Left ventricle myocardium inferior (tissue), 1 donor: ENCODE measurements around the gene PDE6D. TPM values are rescaled to one million over a fixed set of nuclear protein-coding genes. Genes with fewer than 3 reads are reported as not detected.

Experiments used
- DNase-seq: peaks from one replicate; pipeline ENCODE4 v3.0.0-alpha.2; 2020
- H3K27ac ChIP-seq: fragments of 200-600 bp; replicated peaks from 2 replicates; pipeline ENCODE4 v1.8.0; 2021
- H3K27me3 ChIP-seq: fragments of 200-600 bp; 2 replicates; pipeline ENCODE4 v1.8.0; 2021; ENCODE audit warnings: low read depth
- H3K36me3 ChIP-seq: fragments of 200-600 bp; 2 replicates; pipeline ENCODE4 v1.8.0; 2021
- H3K4me1 ChIP-seq: fragments of 200-600 bp; 2 replicates; pipeline ENCODE4 v1.8.0; 2021
- H3K4me3 ChIP-seq: fragments of 200-600 bp; 2 replicates; pipeline ENCODE4 v1.8.0; 2021; ENCODE audit warnings: mild to moderate bottlenecking, moderate library complexity
- H3K9me3 ChIP-seq: fragments of 200-600 bp; replicated peaks from 2 replicates; pipeline ENCODE4 v1.8.0; 2021
- intact Hi-C: fragments of 100-400 bp; cut with micrococcal nuclease; formaldehyde crosslinking; loops from one replicate; pipeline ENCODE4 v1.11.0; 2022
- total RNA-seq: library from RNA; stranded (reverse); fragmentation: NEBNext Ultra II Directional; extraction: Animal tissue kit (Norgen Biotek cat#: 25700); gene quantifications from one replicate; pipeline ENCODE4 v1.2.1, GENCODE V29; 2021
- TF ChIP-seq, protein P1 (sequence below): fragments of 200-600 bp; IDR thresholded peaks from 2 replicates; pipeline ENCODE4 v1.8.0; 2021; ENCODE audit warnings: antibody characterized with exemption, mild to moderate bottlenecking, borderline replicate concordance
- donor health status: DM: no; HTN: yes; CAD: no; lungs with severe emphysema.

The PDE6D gene
- total RNA-seq, 1 donor from 2014 or later: 15.5 TPM

DNA sequence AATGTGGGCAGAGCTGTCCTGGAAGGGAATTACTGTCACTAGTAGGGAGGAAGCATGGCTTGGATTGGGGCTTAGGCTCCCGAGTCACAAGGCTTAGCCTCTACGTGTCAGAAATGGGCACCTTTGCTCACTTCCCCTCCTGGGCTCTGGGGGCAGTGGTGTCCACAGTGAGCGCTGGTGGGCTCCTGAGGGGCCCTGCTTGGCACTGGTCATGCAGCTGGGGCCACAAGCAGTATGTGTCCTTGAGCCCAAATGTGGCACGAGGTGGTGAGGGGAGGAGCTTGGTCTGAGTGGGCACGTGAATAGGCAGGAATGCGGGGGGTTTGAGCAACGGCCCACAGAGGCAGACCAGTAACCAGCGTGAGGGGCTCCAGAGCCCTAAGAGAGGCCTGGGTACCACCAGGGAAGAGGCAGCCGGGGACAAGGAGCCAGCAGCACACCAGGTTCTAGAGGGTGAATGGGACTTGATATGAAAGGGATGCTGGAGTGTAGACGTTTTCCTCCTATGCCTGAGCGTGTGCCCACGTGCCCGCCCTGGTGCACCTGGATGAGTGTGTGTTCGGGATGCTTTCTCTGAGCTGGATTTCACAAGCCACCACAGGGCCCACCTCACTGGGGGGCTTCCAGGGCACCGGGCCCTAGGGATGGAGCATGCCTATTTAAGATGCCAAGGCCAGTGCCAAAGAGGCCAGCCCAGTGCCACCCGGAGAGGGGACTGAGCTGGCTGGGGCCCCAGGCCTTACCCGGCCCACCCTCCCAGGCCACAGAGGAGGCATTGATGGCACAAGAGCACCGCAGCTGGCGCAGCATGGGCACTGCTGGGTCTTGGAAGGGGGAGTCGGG, 95.5 kb downstream of the PDE6D start:
- TF ChIP-seq, protein P1, sequence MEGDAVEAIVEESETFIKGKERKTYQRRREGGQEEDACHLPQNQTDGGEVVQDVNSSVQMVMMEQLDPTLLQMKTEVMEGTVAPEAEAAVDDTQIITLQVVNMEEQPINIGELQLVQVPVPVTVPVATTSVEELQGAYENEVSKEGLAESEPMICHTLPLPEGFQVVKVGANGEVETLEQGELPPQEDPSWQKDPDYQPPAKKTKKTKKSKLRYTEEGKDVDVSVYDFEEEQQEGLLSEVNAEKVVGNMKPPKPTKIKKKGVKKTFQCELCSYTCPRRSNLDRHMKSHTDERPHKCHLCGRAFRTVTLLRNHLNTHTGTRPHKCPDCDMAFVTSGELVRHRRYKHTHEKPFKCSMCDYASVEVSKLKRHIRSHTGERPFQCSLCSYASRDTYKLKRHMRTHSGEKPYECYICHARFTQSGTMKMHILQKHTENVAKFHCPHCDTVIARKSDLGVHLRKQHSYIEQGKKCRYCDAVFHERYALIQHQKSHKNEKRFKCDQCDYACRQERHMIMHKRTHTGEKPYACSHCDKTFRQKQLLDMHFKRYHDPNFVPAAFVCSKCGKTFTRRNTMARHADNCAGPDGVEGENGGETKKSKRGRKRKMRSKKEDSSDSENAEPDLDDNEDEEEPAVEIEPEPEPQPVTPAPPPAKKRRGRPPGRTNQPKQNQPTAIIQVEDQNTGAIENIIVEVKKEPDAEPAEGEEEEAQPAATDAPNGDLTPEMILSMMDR: no peak
- intact Hi-C loops: no loop called here
- H3K36me3 ChIP-seq: no peaks in the 10 kb centered on the region
- H3K27me3 ChIP-seq: no peaks in the 10 kb centered on the region
- DNase-seq: no peak
- no peak overlapping the region for H3K4me3 ChIP-seq
- peak overlapping the region; percentile 54 for H3K27ac ChIP-seq
- no peaks in the 10 kb centered on the region for H3K9me3 ChIP-seq
- peaks cover 46% of the 10 kb centered on the region for H3K4me1 ChIP-seq

DNA sequence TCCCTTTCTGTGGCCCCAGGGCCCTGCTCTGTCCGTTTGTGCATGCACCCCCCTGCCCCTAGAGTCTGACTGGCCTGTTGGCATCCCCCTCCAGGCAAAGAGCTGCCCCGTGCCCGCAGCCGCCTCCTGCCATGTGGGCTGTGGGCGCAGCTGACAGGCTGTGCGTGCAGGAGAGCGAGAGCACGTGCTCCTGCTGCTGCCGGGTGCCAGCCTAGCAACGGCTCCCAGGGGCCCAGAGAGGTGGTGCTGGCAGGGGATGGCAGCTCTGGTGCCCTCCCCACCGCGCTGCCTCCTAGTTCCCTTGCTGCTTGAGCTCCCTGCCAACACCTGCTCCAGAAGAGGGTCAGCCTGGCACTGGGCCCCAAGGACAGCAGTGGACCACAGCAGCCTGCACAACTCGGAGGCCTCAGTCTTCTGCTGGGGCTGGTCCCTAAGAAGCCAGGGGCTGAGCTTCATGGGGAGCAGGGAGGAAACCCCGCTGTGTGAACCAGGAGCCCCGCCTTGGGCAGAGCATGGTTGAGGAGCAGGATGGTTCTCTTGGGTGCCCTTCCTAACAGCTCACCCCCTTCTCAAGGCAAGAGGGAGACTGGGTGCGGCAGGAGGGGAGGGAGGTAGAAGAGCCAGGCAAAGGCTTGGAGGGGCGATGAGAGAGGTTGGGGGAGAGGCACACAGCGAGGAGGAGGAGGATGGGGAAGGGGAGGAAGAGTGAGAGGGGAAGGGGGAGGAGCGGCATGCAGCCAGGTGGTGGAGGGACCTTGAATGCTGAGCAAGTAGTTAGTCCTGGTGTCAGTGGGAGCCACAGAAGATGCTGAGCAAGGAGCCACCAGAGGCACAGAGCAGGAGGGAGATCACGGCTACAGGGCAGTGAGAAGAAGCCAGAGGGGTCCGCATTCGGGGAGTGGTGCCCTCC, 96.5 kb downstream of the PDE6D start:
- peaks cover 50% of the 10 kb centered on the region for H3K4me1 ChIP-seq
- H3K4me3 ChIP-seq: no peak overlapping the region
- H3K9me3 ChIP-seq: no peaks in the 10 kb centered on the region
- no peaks in the 10 kb centered on the region for H3K36me3 ChIP-seq
- no peaks in the 10 kb centered on the region for H3K27me3 ChIP-seq
- intact Hi-C loops: no loop called here
- peak overlapping the region; percentile 54 for H3K27ac ChIP-seq
- DNase-seq: peak; percentile 61
- TF ChIP-seq, protein P1: no peak

DNA sequence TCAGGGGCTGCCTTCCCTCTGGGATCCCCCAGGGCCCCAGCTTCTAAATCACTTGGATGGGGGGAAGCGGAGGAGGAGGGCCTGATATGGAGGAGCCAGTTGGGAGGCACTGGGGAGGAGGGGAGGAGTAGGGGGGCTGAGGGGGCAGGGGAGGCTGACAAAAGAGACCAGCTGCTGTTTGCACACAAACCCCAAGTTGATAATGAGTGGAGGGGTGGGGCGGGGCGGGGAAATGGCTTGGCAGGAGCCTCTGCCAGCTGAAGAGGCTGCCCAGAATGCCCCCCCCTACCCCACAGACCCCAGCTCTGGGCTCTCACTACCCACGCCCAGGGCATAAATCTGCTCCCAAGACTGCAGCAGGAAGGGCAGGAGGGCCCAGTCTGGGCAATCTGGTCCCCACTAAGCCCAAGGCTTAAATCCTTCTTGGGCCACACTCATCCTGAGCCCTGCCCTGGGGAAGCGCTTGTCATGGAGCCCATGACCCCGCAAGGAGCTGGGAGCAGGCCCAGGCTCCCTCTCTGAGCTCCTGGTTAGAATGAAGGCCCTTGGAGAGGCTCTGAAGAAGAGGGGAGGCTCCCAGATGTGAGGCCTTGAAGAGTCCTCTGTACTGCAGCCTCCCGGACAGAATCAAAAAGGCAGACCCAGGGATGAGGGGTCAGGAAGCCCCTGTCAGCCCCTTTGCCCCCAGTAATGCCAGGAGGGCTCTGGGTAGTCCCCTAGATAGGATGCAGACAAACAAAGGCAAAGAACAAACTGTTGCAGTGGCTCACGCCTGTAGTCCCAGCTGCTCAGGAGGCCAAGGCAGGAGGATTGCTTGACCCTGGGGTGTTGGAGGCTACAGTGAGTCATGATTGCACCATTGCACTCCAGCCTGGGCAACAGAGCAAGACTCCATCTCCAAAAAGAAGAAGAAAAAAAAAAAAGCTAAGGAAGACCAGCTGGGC, 97.5 kb downstream of the PDE6D start:
- H3K27ac ChIP-seq: peak overlapping the region; percentile 54
- TF ChIP-seq, protein P1: no peak
- intact Hi-C loops: no loop called here

DNA sequence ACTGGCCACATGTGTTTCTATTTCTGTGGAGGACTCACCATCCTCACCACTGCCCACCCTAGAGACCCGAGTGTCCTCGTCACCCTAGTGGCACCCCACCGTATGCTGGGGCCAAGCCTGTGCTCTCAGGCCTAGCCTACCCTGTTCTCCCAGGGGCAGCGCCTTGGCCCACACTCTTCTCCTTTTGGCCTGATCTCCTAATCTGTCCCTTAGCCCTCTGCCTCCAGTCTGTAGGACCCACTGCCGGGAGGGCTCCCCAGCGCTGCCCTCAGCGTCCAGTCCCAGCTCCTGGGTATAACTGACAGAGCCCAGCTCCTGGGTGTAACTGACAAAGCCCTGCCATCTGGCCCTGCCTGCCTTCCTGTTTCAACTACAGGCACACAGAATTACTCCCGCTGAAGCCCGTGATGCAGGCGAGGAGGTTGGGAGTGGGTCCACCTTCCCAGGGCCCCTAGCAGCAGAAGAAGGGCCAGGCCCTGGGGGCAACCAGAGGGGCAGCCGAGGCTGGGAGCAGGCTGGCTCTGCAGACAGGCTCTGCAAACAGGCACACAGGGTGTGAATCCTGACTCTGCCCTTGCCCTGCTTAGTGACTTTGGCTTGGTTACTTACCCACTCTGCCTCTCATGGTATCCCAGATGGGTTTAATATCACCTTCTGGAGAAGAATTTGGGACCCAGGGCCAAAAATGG, 98.3 kb downstream of the PDE6D start:
- no peak for DNase-seq
- TF ChIP-seq, protein P1: no peak
- Histone ChIP-seq H3K27ac (peak overlapping the region; percentile 92), H3K4me3 (no peak overlapping the region), H3K36me3 (no peaks in the 10 kb centered on the region), H3K27me3 (no peaks in the 10 kb centered on the region), H3K4me1 (peaks cover 48% of the 10 kb centered on the region), H3K9me3 (no peaks in the 10 kb centered on the region)
- intact Hi-C loops: no loop called here

More for the DNA sequence above, 97.5 kb downstream of the PDE6D start:
- H3K4me1 ChIP-seq: peaks cover 45% of the 10 kb centered on the region
- no peaks in the 10 kb centered on the region for H3K9me3 ChIP-seq
- DNase-seq: no peak
- H3K27me3 ChIP-seq: no peaks in the 10 kb centered on the region
- no peak overlapping the region for H3K4me3 ChIP-seq
- H3K36me3 ChIP-seq: no peaks in the 10 kb centered on the region

Other genes with a start within 250 kb of the PDE6D start
- not detected for gene TEX44, start 188.4 kb downstream of the PDE6D start, total RNA-seq
- 209 TPM for gene PTMA, start 72.8 kb downstream of the PDE6D start, total RNA-seq
- 21.3 TPM for gene COPS7B, start 5.2 kb upstream of the PDE6D start, total RNA-seq
- gene NPPC, start 145.1 kb upstream of the PDE6D start, total RNA-seq: 3.0 TPM
- 17.0 TPM for gene DIS3L2, start 180.4 kb upstream of the PDE6D start, total RNA-seq